Fibroblast of lung (primary cell): ENCODE data around the gene PPFIBP2. TPM values are rescaled to one million over a fixed set of nuclear protein-coding genes. Genes with fewer than 3 reads are reported as not detected.

Experiments
- DNase-seq, 2 donors: peaks; one replicate each; pipeline versions ENCODE4 v3.0.0 to v3.0.0-alpha.2; 2010; ENCODE audit warnings: low read depth in 2 of 2
- H2AFZ ChIP-seq: 2 replicates; pipeline ENCODE4 v1.5.1; 2012; ENCODE audit warnings: low read length, control low read depth, inconsistent platforms
- H3K27ac ChIP-seq: 2 replicates; pipeline ENCODE4 v1.5.1; 2011; ENCODE audit warnings: low read length, control low read depth; ENCODE audit not compliant: insufficient read depth
- H3K27me3 ChIP-seq: 2 replicates; pipeline ENCODE4 v1.5.1; 2011; ENCODE audit warnings: mild to moderate bottlenecking, low read length; ENCODE audit not compliant: control insufficient read depth, insufficient read depth
- H3K36me3 ChIP-seq: 2 replicates; pipeline ENCODE4 v1.5.1; 2011; ENCODE audit warnings: low read length; ENCODE audit not compliant: control insufficient read depth, insufficient read depth
- H3K4me1 ChIP-seq: 2 replicates; pipeline ENCODE4 v1.5.1; 2011; ENCODE audit warnings: low read length; ENCODE audit not compliant: control insufficient read depth, insufficient read depth; ENCODE audit errors: extremely low read depth
- H3K4me2 ChIP-seq: 2 replicates; pipeline ENCODE4 v1.5.1; 2011; ENCODE audit warnings: low read length, control low read depth; ENCODE audit not compliant: insufficient read depth; ENCODE audit errors: extremely low read depth
- H3K4me3 ChIP-seq, 4 experiments: fragments of 200-600 bp in 1 of 4; sonication (generic) in 1 of 4; replicated peaks in 1 of 4; 2 replicates each; pipeline ENCODE4 v1.5.1; 2011 to 2016; ENCODE audit warnings: low read length in 4 of 4, low read depth in 3 of 4, mild to moderate bottlenecking in 3 of 4, control low read depth in 2 of 4, inconsistent platforms in 1 of 4, mixed read lengths in 1 of 4; ENCODE audit not compliant: insufficient read depth in 1 of 4; ENCODE audit errors: control extremely low read depth in 1 of 4
- H3K79me2 ChIP-seq: 2 replicates; pipeline ENCODE4 v1.5.1; 2012; ENCODE audit warnings: mild to moderate bottlenecking, low read length, inconsistent platforms; ENCODE audit not compliant: control insufficient read depth, insufficient read depth
- H3K9ac ChIP-seq: 2 replicates; pipeline ENCODE4 v1.5.1; 2011; ENCODE audit warnings: mild to moderate bottlenecking, low read length, control low read depth; ENCODE audit not compliant: insufficient read depth
- H3K9me3 ChIP-seq: 2 replicates; pipeline ENCODE4 v1.5.1; 2012; ENCODE audit warnings: low read depth, low read length; ENCODE audit not compliant: control insufficient read depth, insufficient read depth
- H4K20me1 ChIP-seq: 2 replicates; pipeline ENCODE4 v1.5.1; 2011; ENCODE audit warnings: low read length; ENCODE audit not compliant: control insufficient read depth, insufficient read depth; ENCODE audit errors: extremely low read depth
- EZH2 ChIP-seq: IDR thresholded peaks from 2 replicates; pipeline ENCODE4 v1.5.1; 2012; ENCODE audit warnings: low read length, control low read depth, mild to moderate bottlenecking; ENCODE audit errors: missing control alignments
- polyA plus RNA-seq, 2 donors: library from polyadenylated mRNA; depleted of rRNA in 1 of 2; stranded (reverse) in 1 of 2; unstranded in 1 of 2; fragments of >200 nt; gene quantifications; 2 replicates each; pipeline ENCODE4 v1.2.1, GENCODE V29; 2011 to 2012; ENCODE audit warnings: missing spikeins in 1 of 2
- total RNA-seq: library from RNA; depleted of rRNA; stranded (reverse); fragments of >200 nt; gene quantifications from 2 replicates; pipeline ENCODE4 v1.2.1, GENCODE V29; 2014
- TF ChIP-seq, protein P1 (sequence below), 2 donors: IDR thresholded peaks in 1 of 2; conservative IDR thresholded peaks in 1 of 2; 1 replicate in 1 of 2; 2 replicates in 1 of 2; pipeline ENCODE4 v1.5.1; 2011 to 2012; ENCODE audit warnings: low read length in 2 of 2, control low read depth in 1 of 2, inconsistent platforms in 1 of 2, low read depth in 1 of 2, mild to moderate bottlenecking in 1 of 2

The PPFIBP2 gene
- total and polyA plus RNA-seq, 2 donors (not counting 1 experiment from before 2014, with no cell fraction given): 11.4 to 38.8 TPM

- Histone ChIP-seq H3K27ac (no peak overlapping the region), H3K9ac (no peak overlapping the region), H3K4me2 (peak overlapping the region; percentile 84), H3K27me3 (no peaks in the 10 kb centered on the region), H3K79me2 (peaks cover 11% of the 10 kb centered on the region), H3K9me3 (no peaks in the 10 kb centered on the region), H3K36me3 (no peaks in the 10 kb centered on the region), H3K4me1 (peaks cover 12% of the 10 kb centered on the region), H3K4me3 (peak overlapping the region; percentile 52 to 66 (median 65)), H2AFZ (peak overlapping the region; percentile 88), H4K20me1 (no peaks in the 10 kb centered on the region)
- no peak for DNase-seq
- no peak for TF ChIP-seq EZH2
- TF ChIP-seq, protein P1, sequence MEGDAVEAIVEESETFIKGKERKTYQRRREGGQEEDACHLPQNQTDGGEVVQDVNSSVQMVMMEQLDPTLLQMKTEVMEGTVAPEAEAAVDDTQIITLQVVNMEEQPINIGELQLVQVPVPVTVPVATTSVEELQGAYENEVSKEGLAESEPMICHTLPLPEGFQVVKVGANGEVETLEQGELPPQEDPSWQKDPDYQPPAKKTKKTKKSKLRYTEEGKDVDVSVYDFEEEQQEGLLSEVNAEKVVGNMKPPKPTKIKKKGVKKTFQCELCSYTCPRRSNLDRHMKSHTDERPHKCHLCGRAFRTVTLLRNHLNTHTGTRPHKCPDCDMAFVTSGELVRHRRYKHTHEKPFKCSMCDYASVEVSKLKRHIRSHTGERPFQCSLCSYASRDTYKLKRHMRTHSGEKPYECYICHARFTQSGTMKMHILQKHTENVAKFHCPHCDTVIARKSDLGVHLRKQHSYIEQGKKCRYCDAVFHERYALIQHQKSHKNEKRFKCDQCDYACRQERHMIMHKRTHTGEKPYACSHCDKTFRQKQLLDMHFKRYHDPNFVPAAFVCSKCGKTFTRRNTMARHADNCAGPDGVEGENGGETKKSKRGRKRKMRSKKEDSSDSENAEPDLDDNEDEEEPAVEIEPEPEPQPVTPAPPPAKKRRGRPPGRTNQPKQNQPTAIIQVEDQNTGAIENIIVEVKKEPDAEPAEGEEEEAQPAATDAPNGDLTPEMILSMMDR (conservative IDR thresholded peaks at IDR 0.05 in 1 of 2, IDR thresholded peaks at IDR 0.05 in 1 of 2; ENCODE audit: low read depth in 1 of 2, low read length in 2 of 2): no peak
Observed at GRCh38 chr11:7486098-7486780, 27.6 kb upstream of the PPFIBP2 start.

DNA sequence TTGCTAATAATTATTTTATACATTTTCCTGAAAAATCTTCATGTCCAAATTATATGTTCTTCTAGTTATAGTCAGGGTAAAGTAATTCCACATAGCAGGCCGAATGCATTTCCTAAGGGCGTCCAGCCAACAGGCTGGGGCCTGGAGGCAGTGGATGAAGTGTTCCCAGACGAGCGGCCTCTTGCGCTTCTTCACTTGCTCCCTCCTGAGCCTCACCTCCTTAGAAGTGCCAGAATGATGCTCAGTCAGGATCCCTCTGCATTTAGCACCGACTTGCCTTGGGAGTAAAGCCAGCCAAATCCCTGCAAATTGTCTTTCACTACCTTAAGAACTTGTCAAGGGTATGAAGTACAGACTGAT lies 27.0 kb upstream of the PPFIBP2 start:
- H3K27me3 ChIP-seq: no peaks in the 10 kb centered on the region
- no peaks in the 10 kb centered on the region for H3K36me3 ChIP-seq
- H3K4me3 ChIP-seq: peak overlapping the region; percentile 52 to 66 (median 65)
- H3K9ac ChIP-seq: no peak overlapping the region
- DNase-seq: peak in 1 of 2 donors; percentile 44
- H3K79me2 ChIP-seq: peaks cover 11% of the 10 kb centered on the region
- H3K9me3 ChIP-seq: no peaks in the 10 kb centered on the region
- no peak overlapping the region for H3K27ac ChIP-seq
- H3K4me2 ChIP-seq: peak overlapping the region; percentile 84
- peaks cover 12% of the 10 kb centered on the region for H3K4me1 ChIP-seq
- TF ChIP-seq EZH2: no peak
- TF ChIP-seq, protein P1 (conservative IDR thresholded peaks at IDR 0.05 in 1 of 2, IDR thresholded peaks at IDR 0.05 in 1 of 2; ENCODE audit: low read depth in 1 of 2, low read length in 2 of 2): no peak
- no peaks in the 10 kb centered on the region for H4K20me1 ChIP-seq
- no peak overlapping the region for H2AFZ ChIP-seq

GRCh38 chr11:7487360-7487759 lies 26.4 kb upstream of the PPFIBP2 start:
- H3K79me2 ChIP-seq: peaks cover 11% of the 10 kb centered on the region
- H3K4me1 ChIP-seq: peaks cover 12% of the 10 kb centered on the region
- TF ChIP-seq, protein P1 (conservative IDR thresholded peaks at IDR 0.05 in 1 of 2, IDR thresholded peaks at IDR 0.05 in 1 of 2; ENCODE audit: low read depth in 1 of 2, low read length in 2 of 2): no peak
- no peak for TF ChIP-seq EZH2
- no peaks in the 10 kb centered on the region for H3K27me3 ChIP-seq
- H3K36me3 ChIP-seq: no peaks in the 10 kb centered on the region
- H4K20me1 ChIP-seq: no peaks in the 10 kb centered on the region
- H3K27ac ChIP-seq: no peak overlapping the region
- peak overlapping the region; percentile 84 for H3K4me2 ChIP-seq
- no peak for DNase-seq
- no peaks in the 10 kb centered on the region for H3K9me3 ChIP-seq
- peak overlapping the region in 3 of 4 experiments; percentile 52 to 66 (median 64) for H3K4me3 ChIP-seq
- H2AFZ ChIP-seq: no peak overlapping the region
- H3K9ac ChIP-seq: no peak overlapping the region
